ENCODE measurements around the gene MALL. TPM values are rescaled to one million over a fixed set of nuclear protein-coding genes. Genes with fewer than 3 reads are reported as not detected.
"Not testable (repeated sequence)": the region's sequence is repeated elsewhere in the genome, so short reads cannot be mapped to it uniquely, and the experiment has no call there.

The MALL gene
- total and polyA plus RNA-seq, 2 of the 13 experiments (the other 11 are each of a cell fraction or from before 2014, with no cell fraction given): not detected

DNA sequence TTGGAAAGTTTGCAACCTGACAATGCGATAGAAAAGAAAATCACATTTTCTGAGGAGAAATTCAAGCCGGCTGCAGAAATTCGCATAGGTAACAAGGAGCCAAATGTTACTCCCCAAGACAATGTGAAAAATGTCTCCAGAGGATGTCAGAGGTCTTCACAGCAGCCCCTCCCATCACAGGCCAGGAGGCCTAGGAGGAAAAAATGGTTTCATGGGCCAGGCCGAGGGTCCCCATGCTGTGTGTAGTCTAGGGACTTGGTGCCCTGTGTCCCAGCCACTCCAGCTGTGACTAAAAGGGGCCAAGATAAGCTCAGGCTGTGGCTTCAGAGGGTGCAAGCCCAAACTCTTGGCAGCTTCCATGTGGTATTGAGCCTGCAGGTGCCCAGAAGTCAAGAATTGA lies 39.2 kb upstream of the MALL start:
- H3K79me2 ChIP-seq (ENCODE audit: insufficient read depth, low read length); FAIRE-seq; H3K36me3 ChIP-seq (replicated peaks in 1 of 2; ENCODE audit: control insufficient read depth in 1 of 2, insufficient read depth in 2 of 2, low read length in 2 of 2); ATAC-seq; POLR2A ChIA-PET; H3K9ac ChIP-seq (ENCODE audit: insufficient read depth, low read depth, low read length); H3K27ac ChIP-seq (ENCODE audit: extremely low read length, insufficient read depth, low read length); H3K4me2 ChIP-seq (ENCODE audit: low read depth, low read length); H3K4me1 ChIP-seq (ENCODE audit: insufficient read depth, low read length); DNase-seq (ENCODE audit: low spot score); in situ Hi-C loops (cut with HindIII; ENCODE audit: extremely low pct_ligation_motif_present, low pct_unique_long_range_greater_than_20kb); intact Hi-C loops (cut with micrococcal nuclease; ENCODE audit: unreplicated experiment); H3K27me3 ChIP-seq (ENCODE audit: control insufficient read depth in 1 of 2, insufficient read depth in 2 of 2, low read length in 2 of 2); H2AFZ ChIP-seq (ENCODE audit: low read length); H4K20me1 ChIP-seq (ENCODE audit: insufficient read depth, low read length); BruUV-seq (replicated peaks); H3K4me3 ChIP-seq (replicated peaks in 1 of 3; ENCODE audit: insufficient read depth in 1 of 3, low read depth in 2 of 3, low read length in 3 of 3): not testable (repeated sequence)
- CTCF ChIA-PET (ENCODE audit: low intra/inter-chr PET ratio, low total read pairs): interaction anchor here (1.1 kb wide), 1 partner anchor 10 kb away, joined by 3 read pairs; no protein-coding TSS in a partner anchor
- H3K9me3 ChIP-seq (ENCODE audit: low read length): peaks cover 23% of the 10 kb centered on the region
- 94% methylated on average over 4 of the region's 4 CpGs for WGBS (ENCODE audit: low lambda C conversion rate)

DNA sequence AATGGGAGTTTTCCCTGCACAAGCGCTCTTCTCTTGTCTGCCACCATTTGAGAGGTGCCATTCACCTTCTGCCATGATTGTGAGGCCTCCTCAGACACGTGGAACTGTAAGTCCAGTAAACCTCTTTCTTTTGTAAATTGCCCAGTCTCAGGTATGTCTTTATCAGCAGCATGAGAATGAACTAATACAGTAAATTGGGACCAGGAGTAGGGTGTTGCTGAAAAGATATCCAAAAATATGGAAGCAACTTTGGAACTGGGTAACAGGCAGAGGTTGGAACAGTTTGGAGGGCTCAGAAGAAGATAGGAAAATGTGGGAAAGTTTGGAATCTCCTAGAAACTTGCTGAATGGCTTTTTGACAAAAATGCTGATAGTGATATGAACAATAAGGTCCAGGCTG lies 38.6 kb upstream of the MALL start:
- H4K20me1 ChIP-seq (ENCODE audit: insufficient read depth, low read length); H2AFZ ChIP-seq (ENCODE audit: low read length); H3K27ac ChIP-seq (ENCODE audit: extremely low read length, insufficient read depth, low read length); FAIRE-seq; H3K4me1 ChIP-seq (ENCODE audit: insufficient read depth, low read length); in situ Hi-C loops (cut with HindIII; ENCODE audit: extremely low pct_ligation_motif_present, low pct_unique_long_range_greater_than_20kb); H3K4me3 ChIP-seq (replicated peaks in 1 of 3; ENCODE audit: insufficient read depth in 1 of 3, low read depth in 2 of 3, low read length in 3 of 3); intact Hi-C loops (cut with micrococcal nuclease; ENCODE audit: unreplicated experiment); BruUV-seq (replicated peaks); POLR2A ChIA-PET; H3K9ac ChIP-seq (ENCODE audit: insufficient read depth, low read depth, low read length); H3K79me2 ChIP-seq (ENCODE audit: insufficient read depth, low read length); ATAC-seq; H3K4me2 ChIP-seq (ENCODE audit: low read depth, low read length); CTCF ChIA-PET (ENCODE audit: low intra/inter-chr PET ratio, low total read pairs); H3K27me3 ChIP-seq (ENCODE audit: control insufficient read depth in 1 of 2, insufficient read depth in 2 of 2, low read length in 2 of 2); DNase-seq (ENCODE audit: low spot score); H3K36me3 ChIP-seq (replicated peaks in 1 of 2; ENCODE audit: control insufficient read depth in 1 of 2, insufficient read depth in 2 of 2, low read length in 2 of 2): not testable (repeated sequence)
- peaks cover 23% of the 10 kb centered on the region for H3K9me3 ChIP-seq (ENCODE audit: low read length)
- 68% methylated on average over 2 of the region's 2 CpGs for WGBS (ENCODE audit: low lambda C conversion rate)

DNA sequence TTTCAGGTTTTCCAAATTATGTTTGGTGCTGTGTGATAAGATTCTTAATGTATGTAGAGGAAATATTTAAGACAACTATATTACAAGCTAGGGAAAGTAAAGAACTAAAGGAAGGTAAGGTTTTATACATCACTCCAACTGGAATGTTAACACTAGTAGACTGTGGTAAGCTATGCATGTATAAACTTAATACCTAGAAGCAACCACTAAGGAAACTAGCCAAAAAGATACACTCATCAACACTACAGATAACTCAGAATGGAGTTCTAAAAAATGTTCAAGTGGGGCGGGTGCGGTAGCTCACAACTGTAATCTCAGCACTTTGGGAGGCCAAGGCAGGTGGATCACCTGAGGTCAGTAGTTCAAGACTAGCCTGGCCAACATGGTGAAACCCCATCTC lies 37.8 kb upstream of the MALL start:
- Histone ChIP-seq H3K27me3 (ENCODE audit: control insufficient read depth in 1 of 2, insufficient read depth in 2 of 2, low read length in 2 of 2) (no peaks in the 10 kb centered on the region; a peak in 1 of 5 replicates), H4K20me1 (ENCODE audit: insufficient read depth, low read length) (no peaks in the 10 kb centered on the region), H3K9ac (ENCODE audit: insufficient read depth, low read depth, low read length) (no peak overlapping the region), H3K27ac (ENCODE audit: extremely low read length, insufficient read depth, low read length) (no peak overlapping the region), H3K4me1 (ENCODE audit: insufficient read depth, low read length) (no peaks in the 10 kb centered on the region), H2AFZ (ENCODE audit: low read length) (no peak overlapping the region), H3K4me2 (ENCODE audit: low read depth, low read length) (no peak overlapping the region), H3K9me3 (ENCODE audit: low read length) (peaks cover 23% of the 10 kb centered on the region), H3K4me3 (replicated peaks in 1 of 3; ENCODE audit: insufficient read depth in 1 of 3, low read depth in 2 of 3, low read length in 3 of 3) (no peak overlapping the region), H3K79me2 (ENCODE audit: insufficient read depth, low read length) (no peaks in the 10 kb centered on the region), H3K36me3 (replicated peaks in 1 of 2; ENCODE audit: control insufficient read depth in 1 of 2, insufficient read depth in 2 of 2, low read length in 2 of 2) (no peaks in the 10 kb centered on the region)
- FAIRE-seq (no peak), ATAC-seq (no peak), DNase-seq (ENCODE audit: low spot score) (no peak)
- TF ChIP-seq, protein P1, sequence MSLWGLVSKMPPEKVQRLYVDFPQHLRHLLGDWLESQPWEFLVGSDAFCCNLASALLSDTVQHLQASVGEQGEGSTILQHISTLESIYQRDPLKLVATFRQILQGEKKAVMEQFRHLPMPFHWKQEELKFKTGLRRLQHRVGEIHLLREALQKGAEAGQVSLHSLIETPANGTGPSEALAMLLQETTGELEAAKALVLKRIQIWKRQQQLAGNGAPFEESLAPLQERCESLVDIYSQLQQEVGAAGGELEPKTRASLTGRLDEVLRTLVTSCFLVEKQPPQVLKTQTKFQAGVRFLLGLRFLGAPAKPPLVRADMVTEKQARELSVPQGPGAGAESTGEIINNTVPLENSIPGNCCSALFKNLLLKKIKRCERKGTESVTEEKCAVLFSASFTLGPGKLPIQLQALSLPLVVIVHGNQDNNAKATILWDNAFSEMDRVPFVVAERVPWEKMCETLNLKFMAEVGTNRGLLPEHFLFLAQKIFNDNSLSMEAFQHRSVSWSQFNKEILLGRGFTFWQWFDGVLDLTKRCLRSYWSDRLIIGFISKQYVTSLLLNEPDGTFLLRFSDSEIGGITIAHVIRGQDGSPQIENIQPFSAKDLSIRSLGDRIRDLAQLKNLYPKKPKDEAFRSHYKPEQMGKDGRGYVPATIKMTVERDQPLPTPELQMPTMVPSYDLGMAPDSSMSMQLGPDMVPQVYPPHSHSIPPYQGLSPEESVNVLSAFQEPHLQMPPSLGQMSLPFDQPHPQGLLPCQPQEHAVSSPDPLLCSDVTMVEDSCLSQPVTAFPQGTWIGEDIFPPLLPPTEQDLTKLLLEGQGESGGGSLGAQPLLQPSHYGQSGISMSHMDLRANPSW (CRISPR knock-in tag; IDR thresholded peaks at IDR 0.05; ENCODE audit: borderline replicate concordance): no peak
- in situ Hi-C loops (cut with HindIII; ENCODE audit: extremely low pct_ligation_motif_present, low pct_unique_long_range_greater_than_20kb): no loop called here
- 98% methylated on average over 2 of the region's 2 CpGs for WGBS (ENCODE audit: low lambda C conversion rate)
- BruUV-seq (replicated peaks): no TSS peak
- ChIA-PET POLR2A (no interaction called here), CTCF (ENCODE audit: low intra/inter-chr PET ratio, low total read pairs) (no interaction called here)
- intact Hi-C loops (cut with micrococcal nuclease; ENCODE audit: unreplicated experiment): no loop called here
